Lower lobe of right lung (tissue), 2 donors: Measurements from ENCODE around the gene SRRT. TPM values are rescaled to one million over a fixed set of nuclear protein-coding genes. Genes with fewer than 3 reads are reported as not detected.

Experiments used
- ATAC-seq, 2 donors: fragments of 200-7000 bp; cut with Tn5 transposase; one replicate each; pipeline ENCODE4 v1.9.1; 2020 to 2022; ENCODE audit warnings: mild to moderate bottlenecking in 2 of 2, moderate library complexity in 2 of 2
- DNase-seq: peaks from one replicate; pipeline ENCODE4 v3.0.0-alpha.2; 2020
- H3K27ac ChIP-seq: fragments of 200-600 bp; one replicate; pipeline ENCODE4 v1.8.0; 2022
- H3K27me3 ChIP-seq: fragments of 200-600 bp; one replicate; pipeline ENCODE4 v1.8.0; 2022; ENCODE audit warnings: low read depth
- H3K36me3 ChIP-seq: fragments of 200-600 bp; one replicate; pipeline ENCODE4 v1.8.0; 2022; ENCODE audit warnings: mild to moderate bottlenecking
- H3K4me1 ChIP-seq: fragments of 200-600 bp; one replicate; pipeline ENCODE4 v1.8.0; 2022
- H3K4me3 ChIP-seq: fragments of 200-600 bp; one replicate; pipeline ENCODE4 v1.8.0; 2022; ENCODE audit warnings: mild to moderate bottlenecking
- H3K9me3 ChIP-seq: fragments of 200-600 bp; one replicate; pipeline ENCODE4 v1.8.0; 2022
- intact Hi-C: fragments of 100-400 bp; cut with DNase I; formaldehyde crosslinking; loops from one replicate; pipeline ENCODE4 v1.11.0; 2022
- total RNA-seq: library from RNA; stranded (reverse); fragmentation: NEBNext Ultra II Directional; extraction: Animal tissue kit (Norgen Biotek cat#: 25700); gene quantifications from one replicate; pipeline ENCODE4 v1.2.1, GENCODE V29; 2021
- TF ChIP-seq, protein P1 (sequence below): fragments of 200-600 bp; IDR thresholded peaks from one replicate; pipeline ENCODE4 v1.8.0; 2022; ENCODE audit warnings: antibody characterized with exemption, mild to moderate bottlenecking
- donor health status: DM: no; HTN: yes; CAD: no; lungs with severe emphysema.

Gene SRRT
- total RNA-seq, 1 donor from 2014 or later = 105 TPM

DNA sequence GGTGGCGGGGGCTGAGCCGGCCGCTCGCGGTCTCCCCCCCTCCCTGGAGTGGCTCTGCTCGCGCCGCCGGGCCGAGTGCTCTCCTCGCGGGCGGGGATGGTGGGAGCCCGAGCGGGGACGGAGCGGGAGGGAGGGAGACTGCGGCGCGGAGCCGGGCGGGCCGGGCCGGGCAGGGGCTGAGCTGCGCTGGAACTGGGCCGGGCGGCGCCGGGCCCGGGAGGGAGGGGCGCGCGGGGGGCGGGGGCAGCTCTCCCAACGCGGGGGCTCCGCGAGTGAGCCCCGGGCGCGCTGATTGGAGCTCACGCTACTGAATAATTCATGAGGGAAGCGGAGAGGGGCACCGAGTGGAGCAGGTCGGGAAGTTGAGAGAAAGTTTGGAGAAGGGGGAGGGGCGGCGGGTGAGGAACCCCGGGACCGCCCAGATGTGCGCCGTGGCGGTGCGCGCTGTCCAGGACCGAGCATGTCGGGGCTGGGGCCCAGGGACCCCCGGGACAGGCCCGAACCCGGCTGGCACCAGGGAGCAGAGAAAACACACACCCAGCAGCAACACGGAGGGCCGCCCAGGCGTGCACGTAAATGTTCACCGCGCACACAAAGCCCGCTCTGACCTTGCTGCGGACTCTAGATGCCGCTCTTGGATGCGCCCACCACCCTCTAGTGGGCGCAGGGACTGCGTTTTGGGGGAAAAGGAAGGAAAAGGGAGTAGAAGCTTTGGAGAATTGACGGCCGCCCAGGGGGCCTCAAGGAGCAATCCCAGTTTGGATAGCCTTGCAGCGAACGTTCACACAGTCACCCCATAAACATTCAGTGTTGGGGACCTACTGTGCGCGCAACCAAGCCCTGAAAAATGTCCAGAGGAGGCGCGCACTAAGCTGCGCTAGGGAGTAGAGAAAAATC is 47.3 kb upstream of the SRRT start, which contains the start of gene EPHB4:
Gene EPHB4, minus strand, starts transcription at position 194 of the 897 bp plus-strand sequence. CDS start 493 bp downstream, outside the sequence.
- Histone ChIP-seq H3K4me3 (peak within 1 kb of the TSS; percentile 72), H3K27me3 (peaks cover 22% of the 10 kb centered on the region), H3K27ac (peak within 1 kb of the TSS; percentile 80), H3K36me3 (peaks cover 20% of the 10 kb centered on the region), H3K4me1 (peaks cover 28% of the 10 kb centered on the region), H3K9me3 (no peaks in the 10 kb centered on the region)
- peak; percentile 87 to 88 for ATAC-seq
- TF ChIP-seq, protein P1, sequence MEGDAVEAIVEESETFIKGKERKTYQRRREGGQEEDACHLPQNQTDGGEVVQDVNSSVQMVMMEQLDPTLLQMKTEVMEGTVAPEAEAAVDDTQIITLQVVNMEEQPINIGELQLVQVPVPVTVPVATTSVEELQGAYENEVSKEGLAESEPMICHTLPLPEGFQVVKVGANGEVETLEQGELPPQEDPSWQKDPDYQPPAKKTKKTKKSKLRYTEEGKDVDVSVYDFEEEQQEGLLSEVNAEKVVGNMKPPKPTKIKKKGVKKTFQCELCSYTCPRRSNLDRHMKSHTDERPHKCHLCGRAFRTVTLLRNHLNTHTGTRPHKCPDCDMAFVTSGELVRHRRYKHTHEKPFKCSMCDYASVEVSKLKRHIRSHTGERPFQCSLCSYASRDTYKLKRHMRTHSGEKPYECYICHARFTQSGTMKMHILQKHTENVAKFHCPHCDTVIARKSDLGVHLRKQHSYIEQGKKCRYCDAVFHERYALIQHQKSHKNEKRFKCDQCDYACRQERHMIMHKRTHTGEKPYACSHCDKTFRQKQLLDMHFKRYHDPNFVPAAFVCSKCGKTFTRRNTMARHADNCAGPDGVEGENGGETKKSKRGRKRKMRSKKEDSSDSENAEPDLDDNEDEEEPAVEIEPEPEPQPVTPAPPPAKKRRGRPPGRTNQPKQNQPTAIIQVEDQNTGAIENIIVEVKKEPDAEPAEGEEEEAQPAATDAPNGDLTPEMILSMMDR = peak; percentile 23
- intact Hi-C loops = no loop called here
- peak; percentile 84 for DNase-seq

DNA sequence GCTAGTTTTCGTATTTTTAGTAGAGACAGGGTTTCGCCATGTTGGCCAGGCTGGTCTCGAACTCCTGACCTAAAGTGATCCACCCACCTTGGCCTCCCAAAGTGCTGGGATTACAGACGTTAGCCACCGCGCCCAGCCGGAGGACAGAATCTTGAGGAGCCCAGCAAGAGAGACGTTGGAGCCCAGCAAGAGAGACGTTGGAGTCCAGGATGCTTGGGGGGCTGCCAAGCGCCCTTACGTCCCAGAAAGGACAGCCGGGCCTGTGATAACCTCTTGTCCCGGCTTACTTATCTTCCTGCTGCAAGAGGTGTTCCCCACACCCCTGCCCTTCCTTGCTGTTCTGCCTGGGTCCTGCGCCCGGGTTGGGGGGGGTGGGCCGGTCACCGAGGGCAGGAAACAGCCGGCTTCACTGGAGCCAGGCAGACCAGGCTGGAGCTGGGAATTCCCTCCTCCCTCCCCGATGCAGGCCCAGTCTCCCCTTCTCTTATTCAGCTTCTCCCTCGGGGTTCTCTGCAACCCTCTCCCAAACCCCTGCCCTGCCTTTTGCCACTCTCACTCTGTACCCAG is 45.7 kb upstream of the SRRT start:
- Histone ChIP-seq H3K27ac (peak overlapping the region; percentile 80), H3K4me1 (peaks cover 28% of the 10 kb centered on the region), H3K27me3 (peaks cover 22% of the 10 kb centered on the region), H3K36me3 (peaks cover 3% of the 10 kb centered on the region), H3K9me3 (no peaks in the 10 kb centered on the region), H3K4me3 (peak overlapping the region; percentile 72)
- ATAC-seq (peak in 1 of 2 donors; percentile 11), DNase-seq (no peak)
- intact Hi-C loops = no loop called here
- TF ChIP-seq, protein P1 = no peak

DNA sequence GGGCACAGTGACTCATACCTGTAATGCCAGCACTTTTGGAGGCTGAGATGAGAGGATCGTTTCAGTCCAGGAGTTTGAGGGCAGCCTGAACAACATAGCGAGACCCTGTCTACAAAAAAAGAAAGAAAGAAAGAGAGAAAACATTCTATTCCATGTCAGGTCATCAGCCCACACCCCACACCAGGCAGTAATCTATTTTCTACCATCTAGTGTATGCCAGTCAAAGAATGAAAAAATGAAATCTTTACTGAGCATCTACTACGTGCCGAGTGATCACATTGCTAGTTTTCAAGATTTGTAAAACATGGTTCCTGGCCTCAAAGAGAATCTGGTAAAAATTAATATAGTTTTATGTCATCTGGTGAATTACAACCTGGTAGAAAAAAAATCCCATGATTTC is 44.5 kb upstream of the SRRT start:
- H3K4me1 ChIP-seq = peaks cover 25% of the 10 kb centered on the region
- TF ChIP-seq, protein P1 = no peak
- no peak for ATAC-seq

DNA sequence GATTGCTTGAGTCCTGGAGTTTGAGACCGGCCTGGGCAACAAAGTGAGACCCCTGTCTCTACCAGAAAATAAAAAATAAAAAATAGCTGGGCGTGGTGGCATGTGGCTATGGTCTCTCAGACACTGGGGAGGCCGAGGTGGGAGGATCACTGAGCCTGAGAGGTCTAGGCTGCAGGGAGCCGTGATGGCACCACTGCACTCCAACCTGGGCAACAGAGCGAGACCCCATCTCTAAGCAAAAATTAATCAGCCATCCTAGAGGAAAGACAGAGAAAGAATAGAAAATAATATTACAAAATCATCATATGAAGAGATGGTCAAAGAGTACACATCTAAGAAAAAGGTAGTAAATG is 42.6 kb upstream of the SRRT start:
- Histone ChIP-seq H3K9me3 (no peaks in the 10 kb centered on the region), H3K4me1 (peaks cover 28% of the 10 kb centered on the region), H3K36me3 (no peaks in the 10 kb centered on the region), H3K27me3 (peaks cover 22% of the 10 kb centered on the region), H3K27ac (no peak overlapping the region), H3K4me3 (no peak overlapping the region)
- DNase-seq (no peak), ATAC-seq (no peak)
- TF ChIP-seq, protein P1 = no peak
- intact Hi-C loops = no loop called here

More for the DNA sequence above, 44.5 kb upstream of the SRRT start:
- H3K4me3 ChIP-seq = no peak overlapping the region
- peaks cover 22% of the 10 kb centered on the region for H3K27me3 ChIP-seq
- H3K36me3 ChIP-seq = no peaks in the 10 kb centered on the region
- H3K27ac ChIP-seq = no peak overlapping the region
- DNase-seq = no peak
- H3K9me3 ChIP-seq = no peaks in the 10 kb centered on the region
- intact Hi-C loops = no loop called here

DNA sequence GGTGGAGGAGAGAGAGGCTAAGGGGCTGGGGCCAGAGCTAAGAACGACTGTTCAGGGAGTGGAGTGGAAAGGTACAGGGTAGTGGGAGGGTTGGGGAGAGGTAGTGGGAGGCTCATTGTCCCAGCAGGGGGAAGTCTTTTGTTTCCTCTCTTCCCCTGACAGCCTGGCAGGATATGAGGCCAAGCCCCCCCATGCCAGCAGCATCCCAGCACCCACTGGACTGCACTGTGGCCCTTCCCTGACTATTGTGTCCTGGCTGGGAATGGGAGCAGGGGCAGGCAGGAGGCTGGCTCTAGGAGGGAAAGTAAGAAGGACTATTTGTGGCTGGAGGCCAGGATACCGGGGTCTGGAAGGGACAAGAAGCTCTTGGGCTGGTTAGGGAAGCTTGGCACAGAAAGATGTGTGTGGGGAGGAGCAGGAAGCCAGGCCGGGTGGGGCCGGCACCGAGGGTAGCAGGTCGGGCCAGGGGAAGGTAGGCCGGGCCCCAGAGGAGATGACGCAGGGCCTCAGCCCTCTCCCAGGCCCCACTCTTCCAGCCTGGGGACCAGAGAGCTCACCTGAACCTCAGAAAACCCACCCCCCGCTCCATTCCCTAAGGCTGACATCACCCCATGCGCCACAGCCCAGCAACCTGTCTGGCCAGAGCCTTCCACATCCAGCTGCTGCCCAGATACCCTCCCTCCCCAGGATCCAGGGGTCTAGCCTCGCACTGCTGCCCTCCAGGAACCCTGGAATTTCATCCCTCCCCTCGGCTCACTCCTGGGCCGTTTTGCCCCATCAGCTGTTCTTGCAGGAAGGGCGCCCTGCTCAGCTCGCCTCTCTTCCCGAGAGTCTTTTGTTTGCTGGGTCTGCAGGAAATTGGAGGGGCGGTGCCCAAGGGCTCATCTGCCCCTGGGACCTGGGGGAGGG is 38.7 kb upstream of the SRRT start:
- ATAC-seq (peak; percentile 74 to 79), DNase-seq (peak; percentile 65)

More for the DNA sequence above, 38.7 kb upstream of the SRRT start:
- Histone ChIP-seq H3K27ac (peak overlapping the region; percentile 87), H3K4me3 (peak overlapping the region; percentile 57), H3K4me1 (peaks cover 14% of the 10 kb centered on the region), H3K36me3 (no peaks in the 10 kb centered on the region), H3K9me3 (no peaks in the 10 kb centered on the region), H3K27me3 (no peaks in the 10 kb centered on the region)
- TF ChIP-seq, protein P1 = no peak
- intact Hi-C loops = no loop called here
